Brain microvascular endothelial cell (primary cell): ENCODE measurements around the gene PTPRN2.

ENCODE experiments used
- DNase-seq: peaks from one replicate; pipeline ENCODE4 v3.0.0-alpha.2; 2020
- H3K27ac ChIP-seq: fragments of 250-450 bp; sonication (Bioruptor Pico); 2 replicates; pipeline ENCODE4 v1.5.1; 2020; ENCODE audit warnings: mild to moderate bottlenecking, moderate library complexity
- H3K27me3 ChIP-seq: fragments of 250-450 bp; sonication (Bioruptor Pico); replicated peaks from 2 replicates; pipeline ENCODE4 v1.5.1; 2020; ENCODE audit warnings: mild to moderate bottlenecking
- H3K36me3 ChIP-seq: fragments of 250-450 bp; sonication (Bioruptor Pico); replicated peaks from 2 replicates; pipeline ENCODE4 v1.5.1; 2020; ENCODE audit warnings: mild to moderate bottlenecking
- H3K4me3 ChIP-seq: 2 replicates; pipeline ENCODE4 v1.5.1; 2011; ENCODE audit warnings: low read depth, mild to moderate bottlenecking, control low read depth, low read length, moderate library complexity
- in situ Hi-C: cut with HindIII; loops from 2 replicates; pipeline ENCODE4 v1.10.0; 2017; ENCODE audit warnings: low sequenced_read_pairs, low pct_ligation_motif_present
- TF ChIP-seq, protein P1 (sequence below): IDR thresholded peaks from 2 replicates; pipeline ENCODE4 v1.5.1; 2011; ENCODE audit warnings: low read depth, mild to moderate bottlenecking, moderate library complexity, low read length, control low read depth, inconsistent platforms; ENCODE audit errors: missing control alignments

The PTPRN2 gene

DNA sequence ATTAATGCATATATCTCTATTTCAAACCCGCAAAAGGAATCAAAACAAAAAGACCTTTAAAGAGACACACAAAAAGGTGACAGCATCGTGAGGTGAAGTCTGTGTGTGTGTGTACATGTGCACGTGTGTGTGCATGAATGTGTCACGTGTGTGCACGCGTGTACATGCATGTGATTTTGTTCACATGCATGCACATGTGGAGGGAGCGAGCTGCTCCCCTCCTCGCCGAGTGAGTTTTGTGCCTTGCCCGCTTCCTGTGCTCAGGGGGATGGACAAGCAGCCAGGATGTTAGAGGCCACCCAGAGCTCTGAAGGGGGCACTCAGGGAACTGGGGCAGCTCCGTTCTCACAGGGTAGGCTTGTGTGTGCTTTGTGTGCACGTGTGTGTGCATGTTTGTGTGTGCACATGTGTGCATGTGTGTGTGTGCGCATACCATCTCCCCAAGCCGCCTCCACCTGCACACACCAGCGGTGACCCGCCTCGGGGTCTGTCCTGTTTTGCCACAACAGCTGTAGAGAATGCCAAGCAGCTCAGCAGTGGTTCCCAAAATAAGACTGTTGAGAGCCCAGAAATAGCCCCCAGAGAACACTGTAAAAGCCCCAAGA lies 191.2 kb downstream of the PTPRN2 start:
- H3K27ac ChIP-seq = no peak overlapping the region
- no peak overlapping the region for H3K4me3 ChIP-seq
- DNase-seq = no peak
- no peaks in the 10 kb centered on the region for H3K27me3 ChIP-seq
- TF ChIP-seq, protein P1, sequence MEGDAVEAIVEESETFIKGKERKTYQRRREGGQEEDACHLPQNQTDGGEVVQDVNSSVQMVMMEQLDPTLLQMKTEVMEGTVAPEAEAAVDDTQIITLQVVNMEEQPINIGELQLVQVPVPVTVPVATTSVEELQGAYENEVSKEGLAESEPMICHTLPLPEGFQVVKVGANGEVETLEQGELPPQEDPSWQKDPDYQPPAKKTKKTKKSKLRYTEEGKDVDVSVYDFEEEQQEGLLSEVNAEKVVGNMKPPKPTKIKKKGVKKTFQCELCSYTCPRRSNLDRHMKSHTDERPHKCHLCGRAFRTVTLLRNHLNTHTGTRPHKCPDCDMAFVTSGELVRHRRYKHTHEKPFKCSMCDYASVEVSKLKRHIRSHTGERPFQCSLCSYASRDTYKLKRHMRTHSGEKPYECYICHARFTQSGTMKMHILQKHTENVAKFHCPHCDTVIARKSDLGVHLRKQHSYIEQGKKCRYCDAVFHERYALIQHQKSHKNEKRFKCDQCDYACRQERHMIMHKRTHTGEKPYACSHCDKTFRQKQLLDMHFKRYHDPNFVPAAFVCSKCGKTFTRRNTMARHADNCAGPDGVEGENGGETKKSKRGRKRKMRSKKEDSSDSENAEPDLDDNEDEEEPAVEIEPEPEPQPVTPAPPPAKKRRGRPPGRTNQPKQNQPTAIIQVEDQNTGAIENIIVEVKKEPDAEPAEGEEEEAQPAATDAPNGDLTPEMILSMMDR = no peak
- in situ Hi-C loops = no loop called here
- H3K36me3 ChIP-seq = no peaks in the 10 kb centered on the region

DNA sequence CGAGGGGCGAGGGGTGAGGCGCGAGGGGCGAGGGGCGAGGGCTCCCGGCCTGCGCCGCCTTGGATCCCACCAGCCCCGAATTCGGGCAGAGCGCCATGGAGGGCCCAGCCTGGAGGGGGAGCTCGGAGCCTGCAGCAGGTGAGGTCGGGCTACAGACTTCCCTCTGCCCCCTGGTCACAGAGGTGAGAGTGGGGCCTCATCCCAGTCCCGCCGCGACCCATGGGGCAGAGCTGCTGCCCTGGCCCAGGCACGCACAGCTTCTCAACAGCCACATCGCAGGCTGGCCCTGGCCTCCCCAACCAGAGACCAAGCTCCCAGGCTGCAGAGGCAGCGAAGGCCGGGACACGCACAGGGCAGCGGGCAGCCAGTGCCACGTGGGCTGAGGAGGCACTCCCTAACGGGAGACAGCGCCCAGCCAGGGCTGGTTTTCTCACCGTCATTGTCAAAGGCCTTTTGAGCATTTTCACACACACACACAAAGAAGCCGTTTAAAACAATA lies 191.8 kb downstream of the PTPRN2 start:
- in situ Hi-C loops = no loop called here
- Histone ChIP-seq H3K36me3 (no peaks in the 10 kb centered on the region), H3K27ac (no peak overlapping the region), H3K27me3 (no peaks in the 10 kb centered on the region), H3K4me3 (no peak overlapping the region)
- DNase-seq = no peak
- TF ChIP-seq, protein P1 = no peak

DNA sequence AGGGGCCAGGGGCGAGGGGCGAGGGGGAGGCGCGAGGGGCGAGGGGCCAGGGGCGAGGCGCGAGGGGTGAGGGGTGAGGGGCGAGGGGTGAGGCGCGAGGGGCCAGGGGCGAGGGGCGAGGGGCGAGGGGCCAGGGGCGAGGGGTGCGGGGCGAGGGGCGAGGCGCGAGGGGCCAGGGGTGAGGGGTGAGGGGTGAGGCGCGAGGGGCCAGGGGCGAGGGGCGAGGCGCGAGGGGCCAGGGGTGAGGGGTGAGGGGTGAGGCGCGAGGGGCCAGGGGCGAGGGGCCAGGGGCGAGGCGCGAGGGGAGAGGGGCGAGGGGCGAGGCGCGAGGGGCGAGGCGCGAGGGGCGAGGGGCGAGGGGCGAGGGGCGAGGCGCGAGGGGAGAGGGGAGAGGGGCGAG lies 192.3 kb downstream of the PTPRN2 start:
- DNase-seq = no peak
- Histone ChIP-seq H3K36me3 (no peaks in the 10 kb centered on the region), H3K4me3 (no peak overlapping the region), H3K27ac (no peak overlapping the region), H3K27me3 (no peaks in the 10 kb centered on the region)
- TF ChIP-seq, protein P1 = no peak
- in situ Hi-C loops = no loop called here

DNA sequence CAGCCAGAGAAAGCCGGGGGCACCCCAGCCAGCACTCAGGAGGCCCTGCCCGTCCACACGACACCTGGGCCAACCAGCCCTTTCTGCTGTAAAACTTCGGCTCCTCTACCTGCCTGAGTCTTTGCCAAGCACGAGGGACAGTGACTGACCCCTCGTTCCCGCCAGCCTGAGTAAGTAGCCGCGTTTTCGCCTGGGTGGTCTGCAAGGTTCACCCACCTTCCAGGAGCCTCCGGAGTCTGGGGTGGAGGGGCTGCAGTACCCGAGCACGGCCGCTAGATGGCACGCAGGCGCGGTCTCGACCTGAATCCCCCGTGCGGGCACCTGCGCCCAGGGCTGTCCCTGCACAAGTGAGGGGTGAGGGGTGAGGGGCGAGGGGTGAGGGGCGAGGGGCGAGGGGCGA lies 192.7 kb downstream of the PTPRN2 start:
- Histone ChIP-seq H3K27ac (no peak overlapping the region), H3K4me3 (no peak overlapping the region), H3K27me3 (no peaks in the 10 kb centered on the region), H3K36me3 (no peaks in the 10 kb centered on the region)
- in situ Hi-C loops = no loop called here
- no peak for DNase-seq
- TF ChIP-seq, protein P1 = peak; percentile 49

DNA sequence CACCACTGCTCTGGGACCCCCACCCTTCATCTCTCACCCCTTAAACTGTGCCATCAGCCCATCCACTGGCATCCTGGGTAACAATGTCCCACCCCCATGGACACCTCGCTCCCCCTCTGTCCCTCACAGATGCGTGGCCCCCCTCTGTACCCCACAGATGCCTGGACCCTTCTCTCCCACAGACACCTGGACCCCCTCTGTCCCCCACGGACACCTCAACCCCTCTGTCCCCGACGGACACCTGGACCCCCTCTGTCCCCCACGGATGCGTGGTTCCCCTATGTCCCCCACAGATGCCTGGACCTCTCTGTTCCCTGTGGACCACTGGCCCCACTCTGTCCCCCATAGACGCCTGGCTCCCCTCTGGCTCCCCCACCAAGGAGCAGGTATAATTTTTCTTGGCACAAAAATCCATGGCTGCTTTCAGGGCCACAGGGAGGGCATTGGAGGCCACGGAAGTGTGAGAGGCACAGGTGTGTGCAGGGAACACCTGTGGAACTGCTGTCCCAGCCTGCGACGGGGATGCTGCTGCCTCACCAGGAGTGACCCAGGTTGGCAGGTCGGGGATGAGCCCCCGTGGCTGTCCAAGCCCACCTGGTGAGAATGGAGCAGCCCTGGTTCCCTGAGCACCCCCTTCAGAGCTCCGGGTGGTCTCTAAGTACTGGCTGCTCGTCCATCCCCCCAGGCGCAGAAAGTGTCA lies 193.5 kb downstream of the PTPRN2 start:
- H3K4me3 ChIP-seq = no peak overlapping the region
- no peaks in the 10 kb centered on the region for H3K27me3 ChIP-seq
- TF ChIP-seq, protein P1 = no peak
- no peaks in the 10 kb centered on the region for H3K36me3 ChIP-seq
- H3K27ac ChIP-seq = no peak overlapping the region
- in situ Hi-C loops = no loop called here
- DNase-seq = no peak
